Stimulated activated CD4-positive, alpha-beta T cell treated with anti-CD3 and anti-CD28 coated beads, Interleukin-4, amount 100 ng/mL, for 4 hours (primary cell): ENCODE results near the gene SLC9A7.
"Not testable (repeated sequence)": the region's sequence is repeated elsewhere in the genome, so short reads cannot be mapped to it uniquely, and the experiment has no call there.

Experiments used
- DNase-seq, 2 experiments: peaks; one replicate each; pipeline ENCODE4 v3.0.0-alpha.2; 2020

The SLC9A7 gene

DNA sequence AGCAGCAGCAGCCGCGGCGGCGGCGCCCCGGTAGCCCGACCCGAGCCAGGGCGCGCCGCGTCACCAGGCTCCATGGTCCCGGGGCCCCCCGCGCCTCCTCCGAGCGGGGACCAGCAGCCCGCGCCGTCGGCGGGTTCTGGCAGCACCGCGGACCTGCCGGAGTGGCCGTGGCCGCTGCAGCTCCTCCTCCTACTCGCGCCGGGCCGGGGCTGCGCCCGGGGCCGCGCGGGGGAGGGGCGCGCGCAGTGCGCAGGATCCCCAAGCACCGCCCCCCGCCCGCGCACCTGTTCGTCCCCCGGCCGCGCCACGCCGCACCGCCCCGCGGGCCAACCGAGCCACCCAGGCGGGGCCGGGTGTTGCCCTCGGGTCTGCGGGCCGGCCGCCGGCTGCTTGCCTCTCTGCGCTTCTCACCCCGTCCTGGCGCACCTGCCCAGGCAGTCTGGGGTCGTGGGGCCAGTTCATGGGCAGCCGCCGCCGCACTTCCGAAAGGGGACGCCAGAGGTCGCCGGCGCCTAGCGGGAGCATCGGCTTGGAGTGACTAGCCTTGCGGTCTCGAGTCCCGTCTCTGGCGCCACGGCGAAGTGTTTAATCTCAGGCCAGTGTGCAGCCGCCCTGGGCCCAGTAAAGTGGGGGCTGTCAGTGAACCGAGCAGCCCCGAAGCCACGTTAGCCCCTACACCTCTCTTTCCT, at the start of gene SLC9A7:
TSS of gene SLC9A7 (minus strand) at position 163 of the 689 bp plus-strand sequence. CDS start at position 74, 89 bp downstream.
- peak; percentile 71 to 75 for DNase-seq

DNA sequence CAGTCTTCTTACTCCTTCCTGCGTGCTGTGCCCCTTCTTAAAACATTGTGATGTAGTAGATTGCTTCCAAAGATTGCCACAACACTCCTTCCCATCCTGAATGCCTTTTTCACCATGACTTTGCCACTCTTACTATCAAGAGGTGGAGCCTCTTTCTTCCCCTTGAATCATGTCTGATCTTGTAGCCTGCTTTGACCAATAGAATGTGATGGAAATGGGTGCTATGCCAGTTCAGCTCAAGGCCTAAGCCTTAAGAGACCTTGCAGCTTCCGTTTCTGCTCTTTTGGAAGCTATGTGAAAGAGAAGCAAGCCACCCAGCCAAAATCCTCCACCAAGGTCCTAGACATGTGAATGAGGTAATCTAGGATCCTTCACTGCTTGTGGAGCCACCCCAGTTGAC, 46.4 kb upstream of the SLC9A7 start:
- DNase-seq, result no peak

DNA sequence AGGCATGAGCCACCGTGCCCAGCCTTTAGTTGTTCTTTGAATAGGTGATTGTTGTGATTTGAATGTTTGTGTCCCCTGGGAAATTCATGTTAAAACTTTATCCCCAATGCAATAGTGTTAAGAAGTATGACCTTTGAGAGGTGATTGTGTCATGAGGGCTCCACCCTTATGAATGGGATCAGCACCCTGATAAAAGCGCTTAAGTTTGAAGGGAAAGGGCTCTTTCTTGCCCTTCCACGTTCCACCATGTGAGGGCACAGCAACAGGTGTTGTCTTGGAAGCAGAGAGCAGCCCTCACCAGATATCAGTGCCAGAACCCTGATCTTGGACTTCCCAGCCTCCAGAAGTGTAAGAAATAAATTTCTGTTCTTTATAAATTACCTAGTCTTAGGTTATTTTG, 44.2 kb upstream of the SLC9A7 start:
- no peak for DNase-seq

DNA sequence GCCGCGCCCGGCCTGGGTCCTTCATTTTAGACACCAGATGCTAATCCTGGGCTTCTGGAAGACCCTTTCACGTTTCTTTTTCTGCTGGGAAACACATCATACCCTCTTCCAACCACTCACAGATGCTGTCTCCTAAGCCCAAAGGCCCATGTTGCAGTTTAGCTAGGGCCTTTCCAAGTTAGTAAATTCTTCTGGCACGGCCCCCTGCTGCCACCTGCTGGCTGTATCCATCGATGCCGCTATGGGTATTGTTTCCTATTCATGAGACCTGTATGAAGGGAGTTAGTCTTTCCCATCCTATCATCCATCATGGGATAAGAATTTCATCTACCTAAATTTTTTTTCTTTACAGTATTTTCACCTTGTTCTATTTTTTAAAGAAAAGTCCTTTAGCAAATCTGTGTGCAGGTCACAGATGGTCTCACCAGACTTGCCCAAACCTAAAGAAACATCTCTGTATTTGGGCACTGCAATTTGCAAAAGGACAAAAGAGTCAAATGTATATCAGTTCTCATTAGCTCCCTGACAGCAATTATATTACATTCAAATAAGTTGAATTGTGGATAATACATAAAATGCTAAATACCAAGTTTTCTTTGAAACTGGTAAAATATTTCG, 37.8 kb upstream of the SLC9A7 start:
- peak; percentile 53 to 73 for DNase-seq

DNA sequence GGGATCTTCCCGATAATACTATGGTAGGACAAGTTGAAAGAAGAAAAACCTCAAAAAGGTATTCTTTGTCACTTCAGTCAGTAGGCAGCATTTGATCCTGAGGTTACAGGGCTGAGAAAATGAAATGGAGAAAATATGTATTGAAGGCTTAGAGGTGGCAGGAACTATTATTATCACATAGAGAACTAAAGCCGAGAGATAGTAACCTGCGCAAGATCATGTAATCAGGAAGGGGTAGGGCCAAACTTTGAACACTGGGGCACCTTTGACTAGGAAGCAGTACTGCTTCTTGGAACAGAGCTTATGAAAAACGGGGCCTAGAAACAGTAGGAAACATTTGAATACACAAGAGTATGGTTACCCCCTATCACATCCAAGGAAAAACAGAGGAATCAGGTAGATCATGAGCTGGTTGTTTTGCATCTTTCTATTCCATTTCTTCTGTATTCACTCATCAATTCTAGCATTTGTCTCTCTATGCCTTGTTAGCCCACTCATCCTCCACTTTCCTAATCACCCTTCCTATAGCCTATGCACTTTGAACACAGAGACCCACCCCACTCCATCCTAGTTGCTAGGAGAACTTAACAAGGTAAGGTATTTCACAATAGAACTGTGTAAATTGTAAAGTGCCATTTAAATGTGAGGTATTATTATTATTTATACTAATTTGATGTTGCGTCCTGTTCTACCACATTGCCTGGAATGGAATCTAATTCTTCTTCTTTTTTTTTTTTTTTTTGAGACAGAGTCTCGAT, 34.6 kb upstream of the SLC9A7 start:
- no peak for DNase-seq

DNA sequence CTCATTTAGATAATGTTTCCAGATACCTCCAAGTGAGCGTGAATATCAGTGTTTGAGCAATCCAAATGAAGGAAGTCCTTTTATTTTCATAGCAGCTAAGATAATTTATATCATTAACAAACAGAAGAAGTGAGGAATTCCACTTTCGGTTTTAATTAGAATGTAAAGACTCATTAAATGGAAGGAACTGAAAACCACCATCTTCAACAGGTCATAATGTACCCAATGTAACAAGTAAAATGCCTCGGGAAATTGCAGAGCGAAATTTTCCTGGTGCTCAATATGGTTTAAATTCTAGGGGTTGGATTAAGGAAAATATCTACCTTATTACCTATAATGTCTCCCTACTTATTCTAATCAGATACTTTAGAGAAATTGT, 33.9 kb upstream of the SLC9A7 start:
- DNase-seq, result no peak

DNA sequence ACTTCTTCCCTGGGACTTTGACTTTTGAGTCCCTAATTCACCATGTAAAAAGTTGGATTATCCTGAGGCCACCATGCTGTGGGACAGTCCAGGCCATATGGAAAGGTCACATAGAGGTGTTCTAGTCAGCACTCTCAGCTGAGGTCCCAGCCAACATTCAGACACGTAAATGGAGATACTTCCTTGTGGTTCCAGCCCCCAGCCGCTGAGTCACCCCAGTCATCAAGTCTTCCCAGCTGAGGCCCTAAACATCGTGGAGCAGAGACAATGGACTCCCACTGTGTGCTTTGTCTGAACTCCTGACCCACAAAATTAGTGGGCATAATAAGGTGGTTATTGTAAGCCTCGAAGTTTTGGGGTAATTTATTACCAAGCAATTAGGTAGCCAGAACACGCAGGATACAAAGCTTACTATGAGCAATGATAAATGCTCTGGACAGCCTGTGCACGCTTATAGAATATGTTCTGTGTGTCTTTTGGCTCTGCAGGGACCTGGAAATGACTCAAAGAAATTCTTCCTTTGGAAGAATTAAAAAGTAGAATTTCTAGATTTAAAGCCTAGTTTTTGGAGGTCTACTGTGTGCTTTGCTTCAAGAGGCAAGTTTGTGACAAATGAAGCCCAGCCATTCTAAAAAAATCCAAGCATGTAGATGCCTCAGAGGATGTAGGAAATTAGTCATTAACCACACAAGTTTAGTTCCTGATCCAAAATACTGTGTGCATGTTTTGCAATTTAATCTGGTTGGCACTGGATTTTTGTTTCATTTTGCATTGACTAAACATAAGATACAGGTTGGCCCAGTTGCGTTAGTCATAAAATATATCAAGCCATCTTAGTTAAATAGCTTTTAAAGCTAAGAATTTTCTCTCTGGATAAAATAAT, 33.2 kb upstream of the SLC9A7 start:
- no peak for DNase-seq

DNA sequence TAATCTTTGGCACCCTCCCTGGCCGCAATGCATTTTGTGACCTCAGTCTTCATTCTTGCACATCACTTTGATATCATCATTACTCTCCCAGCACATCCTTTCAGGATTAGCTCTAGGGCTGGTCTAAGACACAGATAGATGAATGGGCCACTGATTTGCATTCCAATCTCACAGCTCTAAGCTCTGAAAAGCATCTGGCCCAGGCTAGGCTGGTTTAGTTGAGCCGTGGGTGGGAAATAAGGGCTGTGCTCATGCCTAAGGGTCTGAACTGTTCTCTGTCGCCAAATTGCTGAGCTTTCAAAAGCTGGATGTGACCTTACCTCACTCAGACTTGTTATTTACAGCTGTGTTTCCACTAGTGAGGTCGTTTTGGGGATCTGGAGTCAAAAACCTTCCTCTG, 30.0 kb upstream of the SLC9A7 start:
- DNase-seq, result no peak

DNA sequence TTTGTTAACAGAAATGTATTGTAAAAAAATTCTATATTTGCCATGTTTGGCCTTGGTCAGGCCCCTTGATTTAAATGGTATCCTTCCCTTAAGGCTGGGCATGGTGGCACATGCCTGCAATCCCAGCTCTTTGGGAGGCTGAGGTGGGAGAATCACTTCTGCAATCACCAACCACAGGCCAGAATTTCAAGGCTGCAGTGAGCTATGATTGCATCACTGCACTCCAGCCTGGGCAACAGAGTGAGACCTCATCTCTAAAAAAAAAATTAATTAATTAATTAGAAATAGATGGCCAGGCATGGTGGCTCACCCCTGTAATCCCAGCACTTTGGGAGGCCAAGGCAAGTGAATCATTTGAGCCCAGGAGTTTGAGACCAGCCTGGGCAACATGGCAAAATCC, 25.5 kb upstream of the SLC9A7 start:
- not testable (repeated sequence) for DNase-seq

DNA sequence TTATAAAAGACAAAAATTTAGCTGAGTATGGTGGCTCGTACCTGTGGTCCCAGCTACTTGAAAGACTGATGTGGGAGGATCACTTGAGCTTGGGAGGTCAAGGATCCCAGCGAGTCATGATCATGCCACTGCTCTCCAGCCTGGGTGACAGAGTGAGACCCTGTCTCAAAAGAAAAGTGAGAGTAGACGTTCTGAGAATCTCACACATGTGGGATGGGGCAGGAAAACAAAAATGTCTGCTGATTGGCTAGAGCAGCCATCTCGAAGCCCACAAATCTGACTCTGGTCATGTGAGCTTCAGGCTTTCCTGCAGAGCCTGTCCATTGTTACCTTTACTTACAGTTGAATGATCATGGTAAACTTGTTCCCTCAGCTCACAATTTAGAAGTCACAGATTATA, 23.1 kb upstream of the SLC9A7 start:
- DNase-seq, result no peak

DNA sequence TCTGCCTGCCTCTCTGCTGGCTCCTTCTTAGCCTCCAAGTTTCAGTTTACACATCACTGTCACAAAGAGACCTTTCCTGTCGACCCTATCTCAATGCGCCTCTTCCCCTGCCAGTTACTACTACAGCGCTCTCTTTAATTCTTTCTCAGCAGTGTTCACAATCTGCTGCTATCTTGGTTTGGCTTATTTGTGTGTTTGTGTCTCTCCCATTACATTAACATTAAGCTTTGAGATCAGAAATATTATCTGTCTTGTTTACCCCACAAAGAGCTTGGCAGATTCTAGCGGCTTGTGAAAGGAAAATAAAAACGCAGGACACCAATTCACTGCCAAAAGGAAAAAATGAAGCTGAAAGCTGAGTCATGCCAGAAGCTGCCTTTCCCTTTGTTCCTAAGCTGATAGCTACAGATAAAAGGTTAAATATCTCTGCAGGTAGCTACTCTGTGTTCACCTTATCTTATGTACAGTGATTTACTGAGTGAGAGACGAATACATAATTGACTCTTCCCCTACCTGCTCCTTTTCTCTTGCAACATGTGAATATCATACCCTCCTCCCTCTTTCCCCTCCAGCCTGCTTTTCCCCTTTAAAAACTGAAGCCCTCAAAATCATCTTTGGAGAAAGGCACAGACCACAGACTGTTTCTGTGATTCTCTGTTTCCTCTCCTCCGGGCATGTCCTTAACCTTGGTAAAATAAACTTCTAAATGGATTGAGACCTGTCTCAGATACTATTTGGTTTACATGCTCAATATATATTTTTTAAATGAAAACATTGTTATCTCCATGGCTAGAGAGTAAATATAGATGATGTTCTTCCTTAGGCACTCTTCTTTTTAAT, 19.3 kb upstream of the SLC9A7 start:
- DNase-seq, result no peak

DNA sequence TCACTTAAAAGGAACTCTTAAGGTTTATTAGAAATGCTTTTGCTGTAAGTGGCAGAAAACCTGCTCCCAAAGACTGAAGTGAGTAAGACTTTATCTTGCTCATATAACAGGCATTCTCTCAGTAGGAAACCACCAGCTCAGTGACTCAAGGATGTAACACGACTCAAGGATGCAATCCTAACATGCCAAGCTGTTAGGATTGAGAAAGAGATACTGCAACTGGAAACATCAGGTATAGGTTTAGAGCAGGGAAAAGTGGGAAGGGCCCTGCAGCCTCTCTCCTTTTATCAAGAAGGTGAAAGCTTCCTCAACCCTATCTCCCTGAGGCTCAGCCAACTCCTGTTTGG, 11.9 kb upstream of the SLC9A7 start:
- no peak for DNase-seq

DNA sequence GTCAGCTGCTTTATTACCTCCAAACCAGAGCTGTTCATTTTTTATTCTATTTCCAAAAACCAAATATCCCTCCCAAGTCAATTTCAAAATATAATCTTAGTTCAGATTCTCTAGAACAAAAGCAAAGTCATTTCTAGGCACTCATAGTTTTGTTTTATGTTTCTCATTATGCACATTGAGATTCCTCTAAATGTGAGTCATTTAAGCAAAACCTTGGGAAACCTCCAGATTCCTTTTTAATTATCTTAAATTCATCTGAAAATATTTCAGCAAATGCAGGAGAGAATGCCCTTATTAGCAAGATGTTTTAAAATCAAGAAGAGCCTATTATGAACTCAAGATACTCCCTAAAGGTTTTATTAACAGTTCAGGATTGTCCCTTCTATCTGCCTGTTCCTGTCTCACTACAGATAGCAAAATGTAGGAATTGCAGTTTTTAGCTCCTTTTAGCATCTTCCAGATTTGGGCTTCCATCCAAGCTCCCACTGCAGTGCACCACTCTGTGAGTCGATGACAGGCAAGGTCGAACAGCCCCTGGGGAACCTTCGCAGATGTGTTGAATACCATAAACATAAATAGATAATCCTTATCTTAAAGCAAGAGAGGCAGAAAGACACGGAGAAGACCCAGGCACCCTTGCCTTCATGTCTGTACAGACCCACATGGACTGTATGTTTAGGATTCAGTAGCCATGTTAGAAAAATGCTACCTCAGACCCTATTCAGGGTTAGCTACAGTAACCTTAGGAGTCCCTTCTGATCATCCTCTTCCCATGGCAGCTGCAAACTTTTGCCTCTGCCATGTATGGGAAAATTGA, 11.3 kb upstream of the SLC9A7 start:
- DNase-seq, result no peak

DNA sequence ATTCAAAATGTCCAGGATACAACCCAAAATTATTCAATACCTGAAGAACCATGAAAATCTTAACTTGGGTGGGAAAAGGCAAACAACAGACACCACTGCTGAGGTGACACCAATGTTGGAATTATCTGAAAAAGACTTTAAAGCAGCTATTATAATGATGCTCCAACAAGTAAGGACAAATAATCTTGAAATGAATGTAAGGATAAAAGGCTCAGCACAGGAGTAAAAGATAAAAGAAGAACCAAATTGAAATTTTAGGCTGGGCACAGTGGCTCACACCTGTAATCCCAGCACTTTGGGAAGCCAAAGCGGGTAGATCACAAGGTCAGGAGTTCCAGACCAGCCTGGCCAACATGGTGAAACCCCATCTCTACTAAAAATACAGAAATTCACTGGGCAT, 4.0 kb upstream of the SLC9A7 start:
- no peak for DNase-seq

DNA sequence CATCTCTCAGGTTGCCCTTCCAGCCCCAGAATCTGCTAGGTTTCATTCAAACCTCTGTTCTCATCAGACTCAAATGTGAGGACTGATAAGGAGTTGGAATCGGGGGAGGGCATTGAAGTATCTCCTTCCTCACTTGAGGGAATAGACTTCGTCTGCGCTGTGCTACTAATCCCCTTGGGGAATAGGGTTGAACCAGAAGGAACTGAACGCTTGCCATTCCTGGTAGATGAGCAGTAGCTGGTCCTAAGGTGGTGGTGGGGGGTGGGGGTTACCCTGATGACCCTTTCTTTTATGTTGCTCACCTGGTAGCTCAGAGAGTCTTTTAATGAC, 692 bp upstream of the SLC9A7 start:
- DNase-seq, result no peak

DNA sequence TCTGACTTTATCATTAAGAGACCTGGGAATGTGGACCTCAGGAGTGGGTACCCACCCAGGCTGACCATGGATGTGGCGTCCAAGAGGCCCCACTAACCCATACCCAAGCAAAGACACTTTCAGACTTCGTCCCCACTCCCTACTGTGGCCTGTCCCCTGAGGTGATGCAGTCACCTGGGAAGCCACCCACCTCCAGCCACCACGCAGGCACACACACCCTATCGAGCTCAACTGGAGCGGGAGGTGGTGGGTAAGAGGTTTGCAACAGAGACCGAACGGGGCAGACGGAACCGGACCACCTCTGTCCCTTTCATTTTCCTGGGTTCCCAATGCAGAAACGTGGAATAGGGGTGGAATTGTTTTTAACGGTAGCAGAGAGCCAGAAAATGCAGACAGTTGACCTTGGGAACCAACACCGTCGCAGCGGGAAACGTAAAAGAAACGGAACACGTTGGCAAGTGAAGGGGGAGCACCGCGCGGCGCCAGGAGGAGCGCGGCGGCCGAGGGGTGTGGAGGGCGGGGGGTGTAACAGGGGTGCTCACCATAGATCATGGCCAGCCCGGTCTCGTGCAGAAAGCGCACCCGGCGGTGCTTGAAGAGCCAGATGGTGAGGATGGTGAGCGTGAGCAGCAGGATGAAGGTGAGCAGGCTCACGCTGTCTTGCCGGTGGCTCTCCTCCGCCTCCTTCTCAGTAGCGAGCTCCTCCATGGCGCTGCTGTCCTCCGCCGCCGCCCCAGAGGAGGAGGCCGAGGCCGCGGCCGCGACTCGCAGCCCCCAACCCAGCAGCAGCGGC, 559 bp downstream of the SLC9A7 start:
- DNase-seq, result peak; percentile 4 to 28

DNA sequence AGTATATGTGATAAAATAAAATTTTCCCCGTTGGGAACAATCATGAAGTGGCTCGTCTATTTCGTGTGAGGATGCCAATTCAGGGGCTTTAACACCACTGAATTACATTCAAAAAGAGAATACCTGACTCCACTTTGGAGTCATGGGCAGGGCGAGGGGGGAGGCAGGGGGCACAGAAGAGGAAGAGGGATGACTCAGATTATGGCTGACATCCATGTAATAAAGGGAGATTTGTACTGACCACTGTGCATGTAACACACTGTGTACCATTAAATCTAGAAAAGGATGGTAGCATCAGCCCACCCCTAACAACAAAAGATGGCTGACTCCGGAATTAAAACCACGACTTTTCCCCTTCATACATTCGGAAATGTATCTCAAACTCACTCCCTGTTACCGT, 1.3 kb downstream of the SLC9A7 start:
- no peak for DNase-seq

DNA sequence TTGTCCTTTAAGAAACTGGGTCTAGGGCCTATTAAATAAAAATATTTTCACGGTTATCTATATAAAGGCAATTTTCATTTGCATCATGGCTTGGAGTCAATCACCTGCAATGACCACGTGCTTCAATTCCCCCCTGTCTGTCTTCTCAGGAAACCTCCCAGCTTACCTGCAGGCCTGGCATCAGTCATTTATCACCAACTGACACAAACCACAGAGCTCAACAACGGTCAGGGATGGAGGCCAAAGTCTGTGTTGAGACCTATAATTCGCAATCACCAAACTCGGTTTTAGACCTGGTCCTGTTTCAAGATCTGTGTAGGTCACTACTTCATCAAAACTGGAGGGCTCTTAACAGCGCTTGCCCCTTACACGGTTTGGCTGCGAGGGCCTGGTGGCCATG, 1.9 kb downstream of the SLC9A7 start:
- DNase-seq, result no peak

DNA sequence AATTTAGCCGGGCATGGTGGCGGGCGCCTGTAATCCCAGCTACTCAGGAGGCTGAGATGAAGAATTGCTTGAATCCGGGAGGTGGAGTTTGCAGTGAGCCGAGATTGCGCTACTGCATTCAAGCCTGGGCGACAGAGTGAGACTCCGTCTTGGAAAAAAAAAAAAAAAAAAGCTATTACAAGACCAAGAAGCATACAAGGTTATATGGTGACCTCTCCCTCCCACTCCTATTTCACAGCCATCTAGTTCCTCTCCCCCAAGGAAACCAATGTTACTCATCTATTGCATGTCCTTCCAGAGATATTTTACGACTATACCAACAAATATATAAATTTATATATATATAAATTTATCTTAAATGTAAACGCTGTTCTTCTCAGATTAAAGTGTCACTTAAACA, 3.2 kb downstream of the SLC9A7 start:
- no peak for DNase-seq

DNA sequence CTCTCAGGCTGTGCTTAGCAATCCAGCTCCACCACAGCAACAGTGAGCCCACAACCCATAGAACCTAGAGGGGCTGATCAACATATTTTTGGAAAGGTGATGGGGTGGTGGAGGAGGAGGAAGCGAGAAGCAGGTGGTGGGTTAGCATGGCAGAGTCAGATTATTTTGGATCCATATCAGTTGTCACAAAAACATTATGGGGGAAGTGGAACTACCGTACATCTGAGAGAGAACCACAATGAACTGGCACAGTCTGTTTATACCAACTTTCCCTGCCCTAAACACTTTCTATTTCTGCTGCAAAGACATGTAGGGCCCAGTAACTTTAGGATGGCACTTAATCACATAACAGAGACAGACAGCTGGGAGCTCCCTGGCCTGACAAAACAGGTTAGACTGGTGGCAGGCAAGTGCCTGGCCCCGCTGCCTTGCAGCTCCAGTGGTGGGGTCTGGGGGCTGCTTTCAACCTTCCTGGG, 4.3 kb downstream of the SLC9A7 start:
- DNase-seq, result no peak

DNA sequence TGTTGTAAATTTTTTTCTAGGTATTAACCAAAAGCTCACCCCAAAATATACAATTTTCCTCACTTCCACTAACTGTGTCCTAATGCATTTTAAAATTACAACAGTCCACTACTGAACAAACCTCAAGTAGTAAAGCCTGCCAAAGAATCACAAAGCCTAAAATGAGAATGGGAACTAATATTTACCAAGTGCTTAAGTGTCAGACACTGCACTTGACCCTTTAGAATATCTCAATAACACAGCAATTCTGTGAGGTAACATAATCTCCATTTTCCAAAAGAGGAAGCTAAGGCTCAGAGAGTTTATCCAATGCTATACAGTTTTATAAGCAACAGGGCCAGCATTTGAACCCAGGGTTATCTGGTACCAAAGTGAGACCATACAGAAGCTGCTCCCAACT, 4.9 kb downstream of the SLC9A7 start:
- no peak for DNase-seq
